ENCODE results near the gene NTN5. TPM values are rescaled to one million over a fixed set of nuclear protein-coding genes. Genes with fewer than 3 reads are reported as not detected.

Gene NTN5
- total RNA-seq, 1 donor from 2014 or later: 0.81 TPM

DNA sequence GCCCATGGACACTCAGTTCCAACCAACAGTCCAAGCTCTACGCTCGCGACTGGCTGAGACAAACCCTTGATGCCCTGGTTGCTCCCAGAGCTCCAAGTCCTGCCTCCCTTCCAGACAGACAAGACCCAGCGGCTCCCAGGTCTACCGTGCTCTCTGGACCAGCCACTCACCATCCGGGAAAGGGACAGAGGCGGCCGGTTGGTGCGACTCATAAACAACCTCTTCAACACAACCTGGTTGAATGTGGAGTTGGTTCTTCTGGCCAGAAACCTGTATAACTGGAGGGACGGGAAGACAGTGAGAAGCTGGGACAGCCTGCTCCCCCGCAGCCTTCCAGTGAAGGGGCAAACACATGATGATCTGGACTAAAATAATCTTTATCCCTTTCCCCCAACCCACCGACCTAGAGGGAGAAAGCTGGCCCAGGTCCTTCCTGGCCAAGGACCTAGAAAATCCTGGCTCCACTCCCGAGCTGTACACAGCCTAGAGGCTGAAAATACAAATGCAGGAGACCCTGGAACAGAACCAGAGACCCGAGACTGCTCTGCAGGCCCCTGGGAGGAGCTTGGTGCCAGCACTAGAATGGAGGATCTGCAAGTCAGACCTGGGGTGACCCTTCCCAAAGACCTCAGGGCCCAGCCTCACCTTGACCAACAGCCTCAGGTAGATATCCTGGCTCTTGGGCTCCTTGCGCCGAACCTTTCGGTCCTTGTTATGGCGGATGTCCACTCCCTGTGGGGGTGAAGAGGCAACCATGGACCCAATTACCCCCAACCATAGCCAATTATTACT is 55.5 kb downstream of the NTN5 start:
- intact Hi-C loops (cut with micrococcal nuclease): loop anchor here (5.0 kb wide), 1 partner anchor 450 kb away; no protein-coding TSS in a partner anchor

DNA sequence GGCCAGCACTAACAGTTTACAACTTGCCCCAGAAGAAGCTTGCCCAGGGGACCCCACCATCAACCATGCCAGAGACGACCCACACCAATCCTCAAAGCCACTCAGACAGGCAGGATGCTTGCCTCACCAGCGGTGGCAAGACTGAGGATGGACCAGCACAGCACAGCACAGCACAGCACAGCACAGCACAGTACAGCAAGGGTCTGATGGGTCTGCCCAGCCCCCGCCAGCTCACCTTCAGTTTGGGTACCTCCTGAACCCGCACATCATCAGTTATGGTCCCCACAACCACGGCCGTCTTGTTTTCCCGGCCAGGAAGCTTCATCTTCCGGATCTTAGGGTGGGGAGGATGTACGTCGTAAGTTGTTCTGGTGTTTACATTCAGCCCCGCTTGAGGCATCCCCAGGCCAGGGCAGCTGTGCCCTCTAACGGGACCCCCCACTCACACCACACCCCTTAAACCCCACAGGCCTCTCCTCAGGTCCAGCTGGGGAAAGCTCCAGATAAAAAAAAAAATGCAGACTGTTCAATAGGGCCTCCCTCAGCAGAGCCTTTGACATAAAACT is 56.2 kb downstream of the NTN5 start:
- intact Hi-C loops (cut with micrococcal nuclease): loop anchor here (5.0 kb wide), 1 partner anchor 449 kb away; no protein-coding TSS in a partner anchor

DNA sequence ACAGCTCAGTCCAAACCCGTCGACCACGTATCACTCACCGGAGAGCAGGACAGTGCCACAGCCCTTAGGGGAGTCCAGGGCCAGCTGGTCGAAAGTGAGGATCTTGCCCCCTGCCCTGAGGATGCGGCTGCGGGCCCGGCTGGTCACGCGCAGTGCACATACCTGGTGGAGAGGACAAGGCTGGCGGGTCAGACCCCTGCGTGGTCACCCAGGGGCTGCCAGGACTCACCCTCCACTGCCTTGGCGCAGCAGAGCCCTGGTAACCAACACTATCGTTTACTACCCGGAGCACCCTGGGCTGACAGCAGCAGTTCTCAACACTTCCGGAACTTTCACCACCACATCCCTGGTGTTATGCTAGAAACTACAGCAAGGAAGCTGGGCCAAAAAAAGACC is 56.8 kb downstream of the NTN5 start:
- intact Hi-C loops (cut with micrococcal nuclease): loop anchor here (5.0 kb wide), 1 partner anchor 449 kb away; no protein-coding TSS in a partner anchor

DNA sequence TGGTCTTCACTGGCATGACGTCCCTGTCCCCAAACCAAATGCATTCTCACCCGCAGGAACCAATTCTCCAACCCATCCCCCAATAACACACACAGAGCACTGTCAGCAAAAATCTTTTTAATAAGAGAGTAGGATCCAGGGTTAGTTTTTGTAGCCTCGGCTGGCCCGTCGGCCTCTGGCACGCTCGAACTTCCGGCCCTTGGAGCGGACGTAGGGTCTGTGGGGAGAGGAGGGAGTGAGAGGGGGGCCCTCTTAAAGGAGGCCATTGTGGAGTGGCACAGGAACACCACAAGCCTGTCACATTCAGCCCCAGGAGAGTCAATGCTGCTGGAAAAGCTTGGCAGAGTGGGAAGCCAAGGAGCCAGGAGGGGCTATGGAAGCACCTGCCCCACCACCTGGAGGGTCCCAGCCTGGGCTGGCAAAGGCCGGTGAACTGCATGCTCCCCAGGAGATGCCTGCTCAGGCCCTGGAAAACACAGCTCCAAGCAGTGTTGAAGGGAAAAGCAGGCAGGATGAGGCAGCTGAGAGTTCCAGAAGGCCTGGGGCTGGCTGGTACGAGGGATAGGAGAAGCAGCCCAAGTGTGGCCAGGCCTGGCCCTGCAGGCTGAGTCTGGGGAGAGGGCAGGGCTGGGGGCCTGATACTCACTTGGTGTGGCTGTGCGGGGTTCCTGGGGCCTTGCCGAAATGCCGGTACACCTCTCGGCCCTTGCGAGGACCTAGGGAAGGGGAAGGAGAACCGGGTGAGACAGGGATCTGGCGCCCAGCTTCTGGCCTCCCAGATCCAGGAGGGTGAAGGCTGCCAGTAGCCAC is 57.4 kb downstream of the NTN5 start:
- intact Hi-C loops (cut with micrococcal nuclease): loop anchor here (5.0 kb wide), 1 partner anchor 448 kb away; no protein-coding TSS in a partner anchor

DNA sequence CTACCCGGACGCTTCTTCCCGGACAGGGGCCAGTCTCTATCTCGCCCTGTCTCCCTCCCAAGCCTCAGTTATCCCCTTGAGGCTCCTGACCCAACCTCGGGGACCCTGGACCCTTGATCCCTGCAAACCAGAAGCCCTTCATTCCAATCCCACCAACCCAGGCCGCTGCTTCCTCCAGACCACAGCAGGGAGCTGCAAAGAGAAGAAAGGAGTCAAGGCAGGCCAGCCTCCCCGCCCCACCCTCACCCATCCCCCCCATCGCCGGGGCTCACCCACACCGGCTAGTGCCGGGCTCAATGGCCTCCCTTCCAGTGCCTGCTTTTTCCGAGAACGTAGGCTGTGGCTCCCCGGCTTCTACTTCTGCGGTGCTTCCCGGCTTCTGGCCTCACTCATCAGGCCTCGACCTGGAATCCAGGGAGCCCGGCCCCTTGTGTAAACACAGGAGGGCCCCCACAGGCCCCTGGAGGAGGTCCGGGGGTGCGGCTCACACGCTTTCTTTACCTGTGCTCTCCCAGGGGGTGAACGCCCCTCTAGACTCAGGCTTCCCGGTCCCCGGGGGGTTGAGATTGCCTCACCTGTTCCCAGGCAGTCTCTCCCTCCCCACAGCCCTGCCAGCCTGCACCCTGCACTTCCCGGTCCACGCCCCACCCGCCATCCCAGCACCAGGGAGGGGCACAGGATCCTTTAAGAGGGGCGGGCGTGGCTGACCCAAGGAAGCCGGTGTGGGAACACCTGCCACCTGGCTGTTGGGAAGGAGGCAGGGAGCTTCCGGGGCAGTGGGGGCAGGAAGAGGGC is 58.2 kb downstream of the NTN5 start, which contains the start of gene FAM83E:
FAM83E (minus strand) TSS at position 641 of the 795 bp plus-strand sequence. CDS start 1,704 bp downstream, outside the sequence.
- intact Hi-C loops (cut with micrococcal nuclease): loop anchor here (5.0 kb wide), 1 partner anchor 447 kb away; no protein-coding TSS in a partner anchor

DNA sequence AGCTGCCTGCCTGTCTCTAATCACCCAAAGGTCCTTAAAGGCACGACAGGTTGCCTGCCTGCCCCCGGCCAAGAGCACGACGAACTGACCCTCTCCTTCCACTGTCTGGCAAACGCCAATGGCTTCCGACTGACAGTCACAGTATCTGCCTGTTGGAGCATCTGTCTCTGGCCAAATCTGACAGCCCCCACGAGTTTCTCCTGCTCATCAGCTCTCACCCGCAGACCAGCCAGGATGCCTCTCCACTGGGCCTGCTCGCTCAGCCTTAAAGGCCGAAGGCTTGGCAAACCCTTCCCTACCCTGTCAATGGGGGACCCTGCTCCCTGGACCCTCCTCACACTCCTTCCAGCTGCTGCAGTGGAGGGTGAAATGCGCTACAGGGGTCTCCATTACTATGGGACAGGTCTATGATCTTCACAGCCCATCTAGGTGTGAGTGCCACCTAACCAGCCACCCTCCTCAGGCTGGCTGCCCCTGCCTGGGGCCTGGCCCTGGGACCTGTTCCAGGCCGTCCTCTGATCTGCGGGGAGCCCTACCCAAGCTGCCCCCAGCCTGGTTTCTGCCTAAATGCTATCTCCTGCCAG is 58.9 kb downstream of the NTN5 start:
- intact Hi-C loops (cut with micrococcal nuclease): no loop called here

DNA sequence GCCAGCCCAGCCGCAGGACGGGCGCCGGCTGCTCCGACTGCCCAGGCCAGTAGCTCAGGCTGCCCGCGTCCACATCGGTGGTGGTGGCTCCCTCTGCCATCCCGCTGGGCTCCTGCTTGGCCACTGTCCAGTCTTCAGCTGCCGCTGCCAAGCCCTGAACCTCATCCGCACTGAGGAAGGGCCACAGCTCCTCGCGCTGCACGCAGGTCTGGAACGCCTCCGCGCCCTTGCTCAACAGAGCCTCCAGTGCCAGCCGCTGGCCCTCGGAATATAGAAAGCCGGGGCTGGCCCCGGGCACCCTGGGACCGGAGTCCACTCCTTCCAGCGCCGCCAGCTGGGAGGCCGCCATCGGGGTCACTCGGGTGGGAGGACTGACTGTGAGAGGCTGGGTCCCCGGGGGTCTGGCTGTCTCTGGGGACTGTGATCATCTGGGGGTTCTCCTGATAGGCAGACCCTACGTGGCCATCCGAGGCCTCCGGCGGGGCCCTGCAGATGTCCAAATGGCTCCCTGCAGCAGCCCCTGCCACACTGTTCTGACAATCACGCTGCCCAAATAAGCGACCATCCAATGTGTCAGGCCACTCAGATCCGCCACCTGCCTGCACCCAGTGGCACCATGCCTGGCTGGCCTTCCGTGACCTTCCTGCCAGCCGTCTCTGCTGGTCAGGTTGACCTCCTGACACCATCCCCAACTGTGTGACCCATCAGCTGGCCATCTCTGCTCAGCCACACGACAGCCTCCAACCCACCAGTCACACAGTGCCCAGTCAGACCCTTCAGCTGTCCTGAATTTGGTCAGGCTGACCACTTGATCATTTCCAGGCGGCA is 59.6 kb downstream of the NTN5 start:
- intact Hi-C loops (cut with micrococcal nuclease): no loop called here

DNA sequence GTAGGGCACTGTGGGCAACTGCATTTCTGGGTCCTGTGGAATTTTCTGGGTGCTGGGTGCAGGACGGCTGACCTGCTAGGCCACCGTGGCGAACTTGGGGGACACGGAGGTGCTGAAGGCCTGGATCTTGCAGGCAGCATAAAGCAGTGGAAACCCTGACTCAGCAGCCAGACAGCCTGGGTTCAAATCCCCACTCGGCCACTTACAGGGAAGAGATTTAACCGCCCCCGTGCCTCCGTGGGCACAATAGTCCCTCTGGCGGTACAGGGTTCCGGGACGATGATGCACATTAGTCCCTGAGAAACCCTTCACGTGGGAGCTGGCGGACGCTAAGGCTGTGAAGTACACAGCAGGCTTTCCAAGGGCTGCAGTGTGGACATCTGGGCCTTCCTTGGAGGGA is 60.9 kb downstream of the NTN5 start:
- intact Hi-C loops (cut with micrococcal nuclease): no loop called here

Other genes with a start within 250 kb of the NTN5 start
- gene GRWD1, start 227.0 kb downstream of the NTN5 start, total RNA-seq: 45.8 and 52.1 TPM in 2 replicates
- 1.5 and 1.8 TPM in 2 replicates for gene KCNJ14, start 217.4 kb downstream of the NTN5 start, total RNA-seq
- 48.1 and 49.0 TPM in 2 replicates for gene CYTH2, start 203.6 kb downstream of the NTN5 start, total RNA-seq
- gene LMTK3, start 161.2 kb downstream of the NTN5 start, total RNA-seq: 4.5 and 5.0 TPM in 2 replicates
- gene SULT2B1, start 120.8 kb downstream of the NTN5 start, total RNA-seq: 0.29 and 0.32 TPM in 2 replicates
- not detected in 2 replicates for gene SPACA4, start 66.3 kb downstream of the NTN5 start, total RNA-seq
- gene FAM83E, start 57.9 kb downstream of the NTN5 start, total RNA-seq: 2.8 and 3.1 TPM in 2 replicates
- 1,358 and 1,391 TPM in 2 replicates for gene RPL18, start 53.8 kb downstream of the NTN5 start, total RNA-seq
- 32.7 and 41.5 TPM in 2 replicates for gene SPHK2, start 53.5 kb downstream of the NTN5 start, total RNA-seq
- gene DBP, start 35.6 kb downstream of the NTN5 start, total RNA-seq: 6.4 and 8.0 TPM in 2 replicates
- 6.6 and 8.8 TPM in 2 replicates for gene CA11, start 26.8 kb downstream of the NTN5 start, total RNA-seq
- gene FUT2, start 23.0 kb upstream of the NTN5 start, total RNA-seq: not detected in 2 replicates
- 1.4 and 1.6 TPM in 2 replicates for gene MAMSTR, start 46.7 kb upstream of the NTN5 start, total RNA-seq
- 0.10 and 0.15 TPM in 2 replicates for gene RASIP1, start 67.6 kb upstream of the NTN5 start, total RNA-seq
- gene IZUMO1, start 73.9 kb upstream of the NTN5 start, total RNA-seq: not detected in 2 replicates
- 0.29 and 0.54 TPM in 2 replicates for gene FUT1, start 79.6 kb upstream of the NTN5 start, total RNA-seq
- gene FGF21, start 82.5 kb upstream of the NTN5 start, total RNA-seq: not detected in 2 replicates
- gene BCAT2, start 138.0 kb upstream of the NTN5 start, total RNA-seq: 55.1 and 56.3 TPM in 2 replicates
- gene HSD17B14, start 163.5 kb upstream of the NTN5 start, total RNA-seq: 1.3 TPM in 2 replicates
- gene PLEKHA4, start 195.6 kb upstream of the NTN5 start, total RNA-seq: 1.3 and 3.2 TPM in 2 replicates
- 37.9 and 38.1 TPM in 2 replicates for gene PPP1R15A, start 199.4 kb upstream of the NTN5 start, total RNA-seq
- not detected in 2 replicates for gene TULP2, start 225.7 kb upstream of the NTN5 start, total RNA-seq
- gene NUCB1, start 227.3 kb upstream of the NTN5 start, total RNA-seq: 273 and 277 TPM in 2 replicates